Stimulated activated CD4-positive, alpha-beta T cell treated with anti-CD3 and anti-CD28 coated beads, Interleukin-12 subunit alpha, Interleukin-12 subunit beta, amount 100 ng/mL, for 48 hours (primary cell): Measurements from ENCODE around the gene SLC2A13.
"Not testable (repeated sequence)": the region's sequence is repeated elsewhere in the genome, so short reads cannot be mapped to it uniquely, and the experiment has no call there.

Source experiments
- DNase-seq, 3 donors: peaks; one replicate each; pipeline ENCODE4 v3.0.0-alpha.2; 2020; ENCODE audit warnings: low read depth in 2 of 3, low spot score in 1 of 3

SLC2A13 gene

DNA sequence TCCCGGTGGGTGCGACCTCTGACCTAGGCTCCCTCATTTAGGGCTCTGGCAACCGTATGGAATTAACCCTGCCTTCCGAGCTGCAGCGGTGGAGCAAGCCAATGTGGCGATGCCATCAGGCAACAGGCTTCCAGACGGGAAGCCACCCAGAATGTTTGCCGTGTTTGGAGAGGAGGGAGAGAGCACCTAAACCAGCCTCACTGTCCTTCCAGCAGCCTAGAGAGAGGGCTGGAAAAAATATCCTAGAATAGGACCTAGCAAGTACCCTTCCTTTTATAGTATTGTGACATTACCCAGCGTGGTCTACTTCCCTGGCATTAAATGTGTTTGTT, 287 bp upstream of the SLC2A13 start:
- DNase-seq, result no peak

DNA sequence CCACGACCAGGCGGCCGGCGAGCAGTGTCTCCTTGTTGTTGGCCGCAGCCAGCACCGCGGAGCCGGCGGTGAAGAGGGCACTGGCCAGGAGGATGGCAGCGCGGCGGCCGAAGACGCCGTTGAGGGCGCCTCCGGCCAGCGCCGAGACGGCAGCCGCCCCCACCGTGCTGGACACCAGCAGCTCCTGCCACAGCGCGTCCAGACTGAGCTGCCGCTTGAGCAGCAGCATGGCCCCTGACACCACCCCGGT, 691 bp downstream of the SLC2A13 start:
- no peak for DNase-seq

DNA sequence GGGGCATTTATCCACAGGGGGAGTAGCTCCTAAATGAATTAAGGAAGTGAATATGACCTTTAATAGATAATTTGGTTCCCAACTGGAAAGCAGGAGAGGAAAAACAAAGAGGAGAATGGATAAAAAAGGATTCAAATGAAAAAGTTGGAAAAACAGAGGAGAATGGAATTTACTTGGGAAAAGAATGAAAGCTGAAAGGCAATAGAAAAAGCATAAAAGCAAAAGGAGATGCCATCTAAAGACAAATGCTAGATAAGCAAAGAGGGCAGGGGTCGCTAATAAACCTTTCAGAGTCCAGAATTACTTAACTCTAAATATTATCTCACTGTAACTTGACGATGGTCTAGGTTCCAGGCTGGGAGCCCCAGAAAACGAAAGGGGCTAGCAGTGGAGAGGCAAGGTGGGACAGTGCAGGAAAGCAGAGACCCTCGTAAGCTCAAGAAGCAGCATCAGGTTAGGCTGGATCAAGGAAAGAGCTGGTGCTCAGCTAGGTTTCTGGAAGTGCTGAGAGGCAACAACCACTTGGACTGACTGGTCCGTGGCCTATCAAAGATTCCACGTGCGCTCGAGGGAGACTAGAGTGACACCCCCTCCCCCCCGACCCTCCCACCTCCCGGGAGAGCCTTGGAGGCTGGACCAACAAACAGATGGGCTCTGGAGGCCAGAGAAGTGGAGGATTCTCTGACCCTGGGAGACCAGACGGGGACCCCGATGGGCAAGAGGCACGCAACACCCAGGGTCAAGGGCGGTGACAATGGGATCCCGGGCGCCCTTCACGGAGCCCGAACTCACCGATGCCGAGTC, 1.2 kb downstream of the SLC2A13 start:
- DNase-seq, result no peak

DNA sequence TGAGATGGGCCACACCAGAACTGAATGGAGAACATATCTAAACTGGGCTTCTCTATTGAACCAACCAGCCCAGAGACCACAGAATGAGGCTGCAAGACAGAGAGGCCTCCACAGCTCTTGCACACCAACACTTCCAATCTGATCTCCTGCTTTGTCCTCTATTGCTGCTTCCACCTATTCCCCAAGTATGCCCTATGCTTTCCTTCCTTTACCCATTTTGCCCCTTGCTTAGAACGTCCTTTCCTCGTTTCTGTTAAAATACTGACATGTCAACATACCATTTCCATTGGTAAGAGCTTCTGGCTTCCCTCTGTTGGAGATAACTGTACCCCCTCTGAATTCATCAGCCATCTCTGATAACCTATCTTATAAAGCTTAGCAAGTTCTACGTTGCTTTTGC, 2.8 kb downstream of the SLC2A13 start:
- DNase-seq, result no peak

DNA sequence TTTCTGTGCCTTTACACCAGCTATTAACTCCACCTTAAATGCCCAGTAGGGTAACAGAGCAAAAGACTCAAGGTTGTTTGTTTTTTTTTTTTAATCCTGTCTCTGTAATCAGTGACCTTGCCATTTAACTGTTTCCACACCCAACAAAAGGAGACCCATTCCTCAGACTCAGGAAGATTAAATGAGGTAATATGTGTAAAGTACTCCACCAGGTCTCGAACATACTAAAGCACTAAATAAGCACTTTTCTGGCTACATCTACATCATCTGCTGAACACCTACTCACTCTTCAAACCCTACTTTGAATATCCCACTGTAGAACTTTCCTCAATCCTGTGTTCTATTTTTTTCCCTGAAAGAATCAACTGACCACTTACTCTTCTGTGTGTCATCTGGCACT, 4.1 kb downstream of the SLC2A13 start:
- no peak for DNase-seq

DNA sequence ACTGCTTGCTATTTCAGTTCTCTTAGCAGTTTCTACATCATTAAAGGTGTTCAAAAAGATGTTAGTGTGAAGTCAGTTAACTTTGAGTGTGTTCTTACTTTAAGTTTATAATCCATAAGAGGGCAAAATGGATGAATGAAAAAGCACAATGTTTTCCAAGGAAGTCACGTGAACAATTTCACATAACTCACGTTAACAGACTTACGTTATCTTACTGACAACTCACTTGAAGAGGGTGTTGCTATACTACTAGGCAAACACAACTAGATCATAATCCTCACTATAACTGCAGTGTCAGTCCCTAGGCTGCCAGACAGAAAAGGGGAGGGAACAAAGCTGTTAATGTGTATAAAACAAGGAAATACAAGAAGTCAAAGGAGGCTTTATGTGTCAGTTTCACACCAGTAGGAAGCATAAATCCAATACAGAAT, 6.4 kb downstream of the SLC2A13 start:
- DNase-seq, result no peak

DNA sequence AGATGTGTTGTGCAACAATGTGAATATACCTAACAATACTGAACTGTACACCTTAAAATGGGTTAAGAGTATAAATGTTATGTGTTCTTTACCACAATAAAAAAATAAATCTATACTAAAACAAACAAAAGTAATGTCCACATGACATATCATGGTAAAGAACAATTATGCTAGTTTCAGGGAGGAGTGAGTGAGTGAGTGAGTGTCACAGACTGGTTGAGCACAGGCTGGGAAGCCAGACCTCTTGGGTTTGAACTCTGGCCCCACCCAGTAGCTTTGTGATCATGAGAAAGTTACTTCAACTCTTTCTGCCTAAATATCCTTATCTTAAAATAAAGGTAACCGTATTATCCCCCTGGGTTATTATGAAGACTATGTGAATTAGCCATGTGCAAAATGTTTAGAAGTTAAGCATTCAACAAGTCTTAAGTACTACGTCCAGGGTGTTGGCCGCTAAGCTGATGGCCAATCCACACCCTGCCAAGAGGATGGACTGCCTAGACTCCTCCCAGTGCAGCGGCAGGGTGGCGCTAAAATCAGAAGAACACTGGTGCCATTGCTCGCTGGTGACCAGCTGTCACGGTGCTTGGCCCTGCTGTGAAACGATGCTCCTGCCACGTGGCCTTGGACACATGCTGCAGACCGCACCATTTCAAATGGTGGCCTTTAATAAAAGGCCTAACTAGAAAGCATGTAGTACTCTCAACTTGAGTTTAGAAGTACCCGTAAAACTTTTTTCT, 7.3 kb downstream of the SLC2A13 start:
- DNase-seq, result no peak

DNA sequence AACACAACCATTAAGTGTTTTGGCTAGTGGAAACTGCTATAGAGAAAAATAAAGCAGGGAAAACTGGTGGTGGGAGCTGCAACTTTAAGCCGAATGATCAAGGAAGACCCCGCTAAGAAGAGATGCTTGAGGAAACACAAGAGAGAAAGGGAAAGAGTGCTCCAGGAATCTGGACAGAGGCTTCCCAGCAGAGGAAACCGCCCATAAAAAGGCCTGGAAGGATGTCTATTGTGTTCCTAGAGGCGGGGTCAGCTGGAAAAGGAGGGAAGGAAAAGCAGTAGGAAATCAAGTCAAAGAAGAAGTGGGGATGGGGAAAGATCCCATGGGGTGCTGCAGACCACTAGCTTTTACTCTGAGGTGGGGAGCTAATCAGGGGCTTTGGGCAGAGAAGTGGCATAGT, 12.4 kb downstream of the SLC2A13 start:
- no peak for DNase-seq

DNA sequence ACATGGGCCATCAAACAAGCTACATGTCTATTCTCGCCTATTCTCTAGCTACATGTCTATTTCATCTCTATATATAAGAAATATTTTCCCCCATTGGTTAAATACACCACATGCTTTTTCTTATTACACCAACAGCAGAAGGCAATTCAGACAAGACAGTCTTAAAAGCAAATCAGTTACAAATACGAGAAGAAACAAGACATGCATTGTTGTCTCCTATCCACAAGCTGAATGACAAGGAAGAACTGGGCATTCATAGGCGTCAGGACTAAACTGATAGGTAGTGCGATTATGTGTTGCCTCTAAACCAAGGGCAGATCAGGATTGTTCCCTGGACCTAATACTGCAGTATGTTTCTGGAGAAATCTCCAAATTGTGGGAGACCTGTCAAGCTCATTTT, 19.4 kb downstream of the SLC2A13 start:
- DNase-seq, result no peak

DNA sequence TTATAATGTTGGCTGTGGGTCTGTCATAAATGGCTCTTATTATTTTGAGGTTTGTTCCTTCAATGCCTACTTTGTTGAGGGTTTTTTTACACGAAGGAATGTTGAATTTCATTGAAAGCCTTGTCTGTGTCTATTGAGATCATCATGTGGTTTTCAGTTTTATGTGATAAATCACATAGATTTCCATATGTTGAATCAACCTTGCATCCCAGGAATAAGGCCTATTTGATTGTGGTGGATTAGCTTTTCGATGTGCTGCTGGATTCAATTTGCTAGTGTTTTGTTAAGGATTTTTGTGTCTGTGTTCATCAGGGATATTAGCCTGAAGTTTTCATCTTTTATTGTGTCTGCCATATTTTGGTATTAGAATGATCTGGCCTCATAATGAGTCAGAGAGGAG, 27.6 kb downstream of the SLC2A13 start:
- no peak for DNase-seq

DNA sequence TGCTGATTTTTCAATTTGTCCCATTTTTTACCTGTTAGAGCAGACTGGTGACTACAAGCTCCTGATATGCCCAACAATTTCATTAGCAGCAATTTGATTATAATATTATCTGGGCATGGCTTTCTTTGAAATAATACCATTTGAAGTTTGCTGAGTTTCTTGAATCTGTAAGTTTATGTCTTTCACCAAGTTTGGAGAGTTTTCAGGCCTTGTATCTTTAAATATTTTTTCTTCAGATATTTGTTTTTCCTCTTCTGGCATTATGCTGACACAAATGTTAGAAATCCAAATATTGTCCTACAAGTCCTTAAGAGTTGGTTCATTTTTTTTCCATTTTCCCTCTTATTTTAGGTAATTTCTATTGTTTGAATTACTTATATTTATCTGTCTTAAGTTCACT, 30.4 kb downstream of the SLC2A13 start:
- no peak for DNase-seq

DNA sequence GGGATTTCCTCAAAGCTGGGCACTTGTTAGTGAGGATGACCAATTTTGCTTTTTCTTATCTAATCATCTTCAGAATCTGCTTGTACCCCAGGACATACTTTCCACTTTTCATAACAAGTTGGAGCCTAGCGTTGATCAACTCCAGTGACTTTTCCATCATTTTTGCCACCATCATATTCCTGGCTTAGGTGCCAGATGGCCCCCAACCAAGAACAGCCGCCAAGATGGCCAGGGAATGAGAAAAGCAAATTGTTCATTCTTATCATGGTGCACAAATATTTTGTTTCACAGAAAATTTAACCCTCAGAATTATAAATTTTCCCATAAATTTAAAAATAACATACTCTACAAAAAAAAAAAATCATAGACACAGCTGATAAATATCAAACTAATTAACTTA, 37.5 kb downstream of the SLC2A13 start:
- DNase-seq, result no peak

DNA sequence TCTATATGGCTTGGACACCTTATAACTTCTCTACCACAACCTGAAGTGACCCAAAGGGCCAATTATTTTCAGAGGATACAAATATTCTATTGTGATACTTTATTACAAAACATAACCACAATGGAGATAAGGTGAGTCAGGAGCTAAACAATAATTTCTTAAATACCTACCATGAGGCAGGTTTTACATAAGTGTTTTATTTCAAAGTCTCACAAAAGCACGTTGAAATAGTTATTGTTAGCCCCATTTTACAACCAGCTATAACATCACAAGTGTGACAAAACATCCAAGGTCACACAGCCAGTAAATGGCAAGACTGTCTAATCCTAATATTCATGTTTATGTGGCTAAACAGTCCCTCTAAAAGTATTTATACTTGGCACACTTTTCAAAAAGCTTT, 40.2 kb downstream of the SLC2A13 start:
- DNase-seq, result no peak

DNA sequence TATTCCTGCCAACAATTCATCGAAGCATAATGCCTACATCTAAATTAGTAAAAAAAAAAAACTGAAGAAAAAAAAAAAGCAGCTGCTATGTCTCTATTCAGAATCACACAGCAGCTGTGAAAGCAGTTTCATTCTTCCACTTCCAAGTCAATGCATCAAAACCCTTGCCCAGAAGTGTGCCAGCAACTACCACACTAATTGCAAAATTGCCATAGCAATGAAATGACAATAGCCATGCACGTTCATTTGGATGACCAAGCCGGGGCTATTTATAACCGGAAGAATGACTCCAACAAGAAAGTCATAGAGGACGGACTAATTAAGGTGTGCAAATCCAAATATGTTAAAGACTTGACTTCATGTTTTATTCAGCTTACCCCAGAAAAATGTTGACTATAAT, 42.5 kb downstream of the SLC2A13 start:
- DNase-seq, result no peak

DNA sequence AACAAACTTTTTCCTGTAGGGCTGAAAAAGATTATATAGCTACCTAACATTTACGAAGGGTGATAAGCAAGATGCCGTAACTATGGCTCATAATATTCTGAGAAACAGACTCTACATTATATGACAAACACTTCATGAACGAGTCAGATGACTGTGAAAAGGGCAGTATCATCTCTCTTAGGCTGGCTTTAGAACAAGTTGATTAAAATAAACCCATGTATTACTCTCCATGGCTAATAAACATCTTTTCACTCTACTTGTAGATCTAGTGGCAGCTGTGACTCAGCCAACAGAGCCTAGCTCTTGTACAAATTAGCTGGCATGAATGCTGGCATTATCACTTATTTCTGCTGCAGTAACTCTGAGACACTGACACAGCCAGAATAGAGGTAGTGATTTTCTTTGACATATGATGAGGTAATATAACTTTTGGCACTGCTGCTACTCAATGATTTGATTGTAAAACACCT, 47.1 kb downstream of the SLC2A13 start:
- no peak for DNase-seq

DNA sequence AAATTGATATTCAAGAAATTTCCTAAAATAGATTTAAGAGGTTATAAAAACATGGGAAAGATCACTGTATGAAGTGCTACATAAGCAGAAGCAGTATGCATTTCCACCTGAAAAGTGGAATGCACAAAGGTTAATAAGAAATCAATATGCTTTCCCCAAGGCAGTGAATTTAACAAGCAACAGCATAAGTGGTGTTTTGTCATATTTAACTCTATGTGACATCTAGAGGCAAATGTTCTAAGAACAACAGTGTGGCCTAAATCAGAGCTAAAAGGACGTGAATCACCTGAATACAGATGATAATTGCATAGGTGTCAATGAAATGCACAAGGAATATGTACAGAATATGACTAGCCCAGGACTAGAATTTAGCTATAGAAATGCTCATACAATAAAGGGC, 49.5 kb downstream of the SLC2A13 start:
- no peak for DNase-seq

DNA sequence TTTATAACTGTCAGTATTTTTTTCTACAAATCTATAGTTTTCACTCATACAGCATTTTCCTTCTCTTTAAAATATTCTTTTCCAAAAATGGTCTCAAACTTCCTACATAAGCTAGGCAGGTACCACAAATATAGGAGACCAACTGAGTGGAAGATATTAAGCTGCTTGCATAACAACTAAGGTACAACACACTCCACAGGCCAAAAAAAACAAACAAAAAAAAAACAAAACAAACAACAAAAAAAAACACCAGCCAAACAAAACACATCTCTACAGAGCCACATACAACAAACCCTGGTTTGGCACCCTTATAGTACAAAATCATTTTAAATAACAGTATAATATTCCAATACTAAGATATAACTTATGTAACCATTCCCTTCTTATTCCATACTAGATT, 50.1 kb downstream of the SLC2A13 start:
- no peak for DNase-seq

DNA sequence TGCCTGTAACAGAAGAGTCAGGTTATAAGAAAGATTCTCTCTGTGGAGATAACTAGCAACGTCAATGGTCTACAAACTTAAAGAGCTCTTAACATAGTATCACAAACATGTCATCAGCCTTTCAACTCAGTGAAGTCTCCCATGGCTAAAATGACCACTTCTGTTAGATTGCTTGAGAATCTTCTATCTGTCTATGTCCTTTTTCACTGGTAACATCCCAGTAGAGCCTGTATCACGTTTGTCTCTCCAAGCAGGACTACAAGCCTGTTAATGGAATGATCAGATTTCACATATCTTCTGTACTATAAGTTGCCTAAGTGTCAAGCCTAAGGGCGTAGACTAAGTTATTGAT, 50.7 kb downstream of the SLC2A13 start:
- DNase-seq, result no peak

DNA sequence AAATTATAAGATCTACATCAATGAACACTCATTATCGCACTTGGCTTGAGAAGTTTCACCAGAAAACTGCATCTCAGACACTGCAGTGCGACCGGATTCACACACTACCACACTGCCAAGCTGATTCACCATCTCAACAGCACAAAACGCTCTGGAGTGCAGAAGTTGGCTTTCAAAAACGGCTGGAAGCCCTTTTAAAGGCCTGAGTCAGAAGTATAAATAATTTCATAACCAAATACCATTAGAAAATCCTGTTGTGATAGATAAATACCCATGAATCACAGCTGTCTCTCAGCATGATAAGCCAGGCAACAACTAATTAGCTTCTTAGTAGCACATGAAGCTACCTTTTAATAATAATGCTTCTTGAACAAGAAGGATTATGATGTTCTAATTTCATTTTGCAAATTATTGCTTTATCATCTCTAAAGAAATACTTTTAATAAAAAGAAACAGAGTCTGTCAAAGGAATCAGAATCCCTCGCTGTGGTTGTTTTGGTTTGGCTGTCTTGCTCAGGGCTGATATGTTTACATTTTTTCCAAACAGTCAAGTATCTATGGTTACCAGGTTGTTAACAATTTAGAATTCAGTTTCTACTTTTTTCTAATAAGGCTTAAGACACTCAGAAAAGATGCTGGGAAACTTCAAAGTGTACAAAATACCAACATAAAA, 51.2 kb downstream of the SLC2A13 start:
- DNase-seq, result no peak

DNA sequence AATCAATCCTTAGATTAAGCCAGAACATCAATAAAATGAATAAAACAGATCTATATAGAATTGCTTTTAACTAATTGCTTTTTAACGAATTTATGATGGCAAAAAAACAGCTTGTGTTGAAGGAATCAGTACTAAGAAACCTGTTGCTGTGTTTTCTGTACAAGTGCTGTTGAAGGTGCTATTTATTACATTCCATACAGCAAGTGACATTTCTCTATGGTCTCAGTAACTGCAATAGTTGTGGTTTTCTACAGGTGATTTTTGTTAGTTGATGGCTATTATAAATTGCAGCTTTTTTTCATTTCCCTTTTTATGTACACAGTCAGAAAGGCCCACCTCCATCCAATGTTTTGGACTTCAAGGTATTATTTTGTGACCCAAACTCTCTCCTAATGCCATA, 56.6 kb downstream of the SLC2A13 start:
- DNase-seq, result no peak

DNA sequence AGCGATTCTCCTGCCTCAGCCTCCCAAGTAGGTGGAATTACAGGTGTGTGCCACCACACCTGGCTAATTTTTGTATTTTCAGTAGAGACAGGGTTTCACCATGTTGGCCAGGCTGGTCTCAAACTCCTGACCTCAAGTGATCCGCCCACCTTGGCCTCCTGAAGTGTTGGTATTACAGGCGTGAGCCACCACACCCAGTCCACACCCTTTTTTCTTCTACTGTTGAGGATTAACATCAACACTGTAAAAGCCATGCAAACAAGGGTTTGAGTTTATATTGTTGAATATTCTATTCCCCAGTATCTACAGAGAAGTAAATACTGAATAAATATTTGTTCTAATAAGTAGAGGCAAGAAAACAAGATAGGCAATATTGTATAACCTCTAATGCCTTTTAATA, 58.9 kb downstream of the SLC2A13 start:
- DNase-seq, result not testable (repeated sequence)

DNA sequence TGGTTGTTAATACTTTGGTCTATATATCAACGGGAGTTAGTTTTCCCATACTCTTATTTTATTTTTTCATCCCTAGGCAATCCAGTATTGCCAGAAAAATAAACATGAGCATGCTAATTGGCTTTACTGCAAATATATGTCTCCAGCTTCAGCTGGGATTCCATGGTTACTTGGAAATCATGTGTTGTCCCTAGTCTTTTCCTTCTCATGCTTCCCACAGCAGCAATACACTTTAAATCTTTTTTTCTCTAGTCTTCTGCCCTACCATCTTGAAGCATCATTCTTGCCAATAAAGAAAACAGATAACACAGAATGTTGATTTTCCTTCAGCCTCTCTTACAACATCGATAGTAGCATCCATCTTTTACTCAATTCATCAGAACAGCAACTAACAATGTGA, 60.2 kb downstream of the SLC2A13 start:
- DNase-seq, result no peak

DNA sequence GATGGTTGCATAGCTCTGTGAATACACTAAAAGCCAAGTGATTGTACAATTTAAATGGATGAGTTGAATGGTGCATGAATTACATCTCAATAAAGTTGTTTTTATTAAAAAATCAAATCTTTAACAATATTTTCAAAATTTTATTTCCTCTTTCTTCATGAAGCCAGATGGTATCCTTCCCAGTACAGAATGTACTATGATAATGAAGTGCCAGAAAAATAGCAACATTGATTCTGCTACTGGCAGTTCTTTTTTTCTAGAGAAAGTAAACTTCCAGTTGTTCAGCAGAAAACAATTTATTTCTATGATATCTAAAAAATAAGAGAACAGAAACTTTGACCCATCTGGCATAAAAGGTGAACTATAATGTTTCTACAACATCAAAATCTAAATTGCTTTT, 61.5 kb downstream of the SLC2A13 start:
- DNase-seq, result no peak
